HG03565 (cell line): ENCODE data around the gene ST6GALNAC3.
A peak's percentile ranks its signal among the peaks of the same experiment; 100 is the strongest.
"Not testable (repeated sequence)": the region's sequence is repeated elsewhere in the genome, so short reads cannot be mapped to it uniquely, and the experiment has no call there.

Experiments
- ATAC-seq: cut with Tn5 transposase; IDR thresholded peaks from one replicate; pipeline ENCODE4 v1.9.1; 2021; ENCODE audit warnings: mild to moderate bottlenecking, moderate library complexity; ENCODE audit not compliant: unreplicated experiment

The ST6GALNAC3 gene

GRCh38 chr1:76070538-76070937 lies 4.0 kb upstream of the ST6GALNAC3 start:
- ATAC-seq, result no peak

GRCh38 chr1:76073481-76073880 lies 1.1 kb upstream of the ST6GALNAC3 start:
- no peak for ATAC-seq

GRCh38 chr1:76075188-76075489 lies 593 bp downstream of the ST6GALNAC3 start:
- ATAC-seq, result no peak

- peak; percentile 45 for ATAC-seq
Observed at GRCh38 chr1:76075877-76076276, 1.3 kb downstream of the ST6GALNAC3 start.

- no peak for ATAC-seq
Observed at GRCh38 chr1:76079475-76080227, 5.1 kb downstream of the ST6GALNAC3 start.

- no peak for ATAC-seq
Observed at GRCh38 chr1:76080552-76081079, 6.1 kb downstream of the ST6GALNAC3 start.

- ATAC-seq, result no peak
Observed at GRCh38 chr1:76082062-76082461, 7.5 kb downstream of the ST6GALNAC3 start.

GRCh38 chr1:76083189-76083588 lies 8.6 kb downstream of the ST6GALNAC3 start:
- no peak for ATAC-seq

- no peak for ATAC-seq
Observed at GRCh38 chr1:76084029-76084627, 9.6 kb downstream of the ST6GALNAC3 start.

- no peak for ATAC-seq
Observed at GRCh38 chr1:76084685-76085084, 10.1 kb downstream of the ST6GALNAC3 start.

- no peak for ATAC-seq
Observed at GRCh38 chr1:76086109-76086508, 11.6 kb downstream of the ST6GALNAC3 start.

GRCh38 chr1:76086597-76086996 lies 12.1 kb downstream of the ST6GALNAC3 start:
- no peak for ATAC-seq

GRCh38 chr1:76090283-76091203 lies 16.0 kb downstream of the ST6GALNAC3 start:
- ATAC-seq, result no peak

- ATAC-seq, result no peak
Observed at GRCh38 chr1:76092812-76093211, 18.3 kb downstream of the ST6GALNAC3 start.

- ATAC-seq, result no peak
Observed at GRCh38 chr1:76093522-76094312, 19.2 kb downstream of the ST6GALNAC3 start.

- ATAC-seq, result no peak
Observed at GRCh38 chr1:76095802-76096201, 21.3 kb downstream of the ST6GALNAC3 start.

- not testable (repeated sequence) for ATAC-seq
Observed at GRCh38 chr1:76097064-76097463, 22.5 kb downstream of the ST6GALNAC3 start.

GRCh38 chr1:76098845-76099244 lies 24.3 kb downstream of the ST6GALNAC3 start:
- ATAC-seq, result no peak

- ATAC-seq, result no peak
Observed at GRCh38 chr1:76101548-76101947, 27.0 kb downstream of the ST6GALNAC3 start.

- no peak for ATAC-seq
Observed at GRCh38 chr1:76102046-76102445, 27.5 kb downstream of the ST6GALNAC3 start.

- ATAC-seq, result no peak
Observed at GRCh38 chr1:76103034-76103433, 28.5 kb downstream of the ST6GALNAC3 start.
